NCI-H1048 (cell line): ENCODE measurements around the gene BPI.
"Not testable (repeated sequence)": the region's sequence is repeated elsewhere in the genome, so short reads cannot be mapped to it uniquely, and the experiment has no call there.

Source experiments
- DNase-seq: peaks from one replicate; lab custom pipeline; 2025; lab: John Stamatoyannopoulos, UW

Gene BPI

GRCh38 chr20:38363004-38363747, 59.2 kb downstream of the BPI start:
- no peak for DNase-seq

- no peak for DNase-seq
These were observed 65.4 kb downstream of the BPI start for GRCh38 chr20:38369389-38369788.

DNA sequence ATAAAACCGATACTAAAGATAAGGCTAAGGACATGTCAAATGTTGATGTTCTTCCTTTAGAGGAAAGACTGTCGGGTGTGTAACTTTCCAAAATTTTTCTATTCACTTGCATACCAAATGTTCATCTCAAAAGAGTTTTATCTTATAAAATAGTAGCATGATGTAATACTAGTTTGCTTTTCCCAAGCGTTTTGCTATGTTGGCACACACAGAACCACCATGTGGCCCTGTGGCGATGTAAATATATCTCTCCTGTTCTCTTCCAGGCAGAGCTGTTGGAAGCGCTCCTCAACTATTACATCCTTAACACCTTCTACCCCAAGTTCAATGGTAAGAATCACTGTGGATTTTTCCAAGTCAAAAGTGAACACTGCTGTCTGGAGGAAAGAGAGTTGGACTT, 68.8 kb downstream of the BPI start:
- DNase-seq: no peak

- no peak for DNase-seq
These were observed 69.4 kb downstream of the BPI start for GRCh38 chr20:38373231-38373867.

- DNase-seq: no peak
These were observed 69.9 kb downstream of the BPI start for GRCh38 chr20:38373898-38374297.

GRCh38 chr20:38377039-38377685, 73.2 kb downstream of the BPI start:
- no peak for DNase-seq

- not testable (repeated sequence) for DNase-seq
These were observed 73.9 kb downstream of the BPI start for GRCh38 chr20:38377838-38378237.

GRCh38 chr20:38383147-38383546, 79.2 kb downstream of the BPI start:
- DNase-seq: no peak

DNA sequence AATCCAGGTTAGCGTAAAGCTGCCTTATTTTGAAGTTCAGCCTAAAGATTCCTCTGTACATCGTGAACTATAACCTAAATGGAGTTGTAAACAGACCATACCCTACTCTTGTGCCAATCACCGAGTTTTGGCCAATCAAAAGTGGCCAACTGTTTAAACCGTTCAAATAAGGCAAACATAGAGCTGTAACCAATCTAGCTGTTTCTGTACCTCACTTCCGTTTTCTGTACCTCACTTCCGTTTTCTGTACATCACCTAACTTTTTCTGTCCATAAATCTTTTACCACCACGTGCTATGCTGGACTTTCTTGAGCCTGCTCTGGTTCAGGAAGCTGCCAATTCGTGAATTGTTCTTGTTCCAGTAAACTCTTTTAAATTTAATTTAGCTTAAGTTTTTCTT, 82.0 kb downstream of the BPI start:
- DNase-seq: no peak

GRCh38 chr20:38386851-38387250, 82.9 kb downstream of the BPI start:
- no peak for DNase-seq
